Measurements from ENCODE around the gene ENTPD5. TPM values are rescaled to one million over a fixed set of nuclear protein-coding genes. Genes with fewer than 3 reads are reported as not detected.
"Not testable (repeated sequence)": the region's sequence is repeated elsewhere in the genome, so short reads cannot be mapped to it uniquely, and the experiment has no call there.

The ENTPD5 gene
- total RNA-seq, 1 donor from 2014 or later, result 15.5 TPM

GRCh38 chr14:73953731-73954130 lies 65.4 kb downstream of the ENTPD5 start:
- ATAC-seq (no peak), DNase-seq (ENCODE audit: low spot score) (no peak)
- intact Hi-C loops (cut with DNase I), result no loop called here

GRCh38 chr14:73949752-73950734 lies 69.0 kb downstream of the ENTPD5 start, which contains the start of the genes COQ6 and FAM161B:
Gene COQ6, plus strand, starts transcription at chr14:73950302. Its CDS starts 31 bp downstream, at chr14:73950333.
Gene FAM161B, minus strand, starts transcription at chr14:73950094. Its CDS starts 68 bp downstream, at chr14:73950026.
- DNase-seq (ENCODE audit: low spot score), result peak; percentile 93
- peak; percentile 99 for ATAC-seq
- intact Hi-C loops (cut with DNase I), result loop anchor here (10.0 kb wide), 1 partner anchor 225 kb away; no protein-coding TSS in a partner anchor

- ATAC-seq (no peak), DNase-seq (ENCODE audit: low spot score) (no peak)
- intact Hi-C loops (cut with DNase I), result loop anchor here (10.0 kb wide), 1 partner anchor 220 kb away; no protein-coding TSS in a partner anchor
Measured at GRCh38 chr14:73945159-73945670, 73.9 kb downstream of the ENTPD5 start.

- intact Hi-C loops (cut with DNase I), result loop anchor here (10.0 kb wide), 1 partner anchor 220 kb away; no protein-coding TSS in a partner anchor
- DNase-seq (ENCODE audit: low spot score) (no peak), ATAC-seq (no peak)
Measured at GRCh38 chr14:73944432-73945158, 74.5 kb downstream of the ENTPD5 start.

- peak; percentile 92 for ATAC-seq
- DNase-seq (ENCODE audit: low spot score), result no peak
- intact Hi-C loops (cut with DNase I), result loop anchor here (10.0 kb wide), 1 partner anchor 218 kb away; no protein-coding TSS in a partner anchor
Measured at GRCh38 chr14:73943083-73943482, 76.0 kb downstream of the ENTPD5 start.

GRCh38 chr14:73942180-73942579 lies 76.9 kb downstream of the ENTPD5 start:
- intact Hi-C loops (cut with DNase I), result loop anchor here (10.0 kb wide), 1 partner anchor 217 kb away; no protein-coding TSS in a partner anchor
- no peak for ATAC-seq
- DNase-seq (ENCODE audit: low spot score), result no peak

- ATAC-seq, result no peak
- intact Hi-C loops (cut with DNase I), result no loop called here
- no peak for DNase-seq (ENCODE audit: low spot score)
Measured at GRCh38 chr14:73937012-73937411, 82.1 kb downstream of the ENTPD5 start.

GRCh38 chr14:73936548-73936947 lies 82.5 kb downstream of the ENTPD5 start:
- intact Hi-C loops (cut with DNase I), result no loop called here
- DNase-seq (ENCODE audit: low spot score), result no peak
- ATAC-seq, result no peak

GRCh38 chr14:73935666-73936065 lies 83.4 kb downstream of the ENTPD5 start:
- intact Hi-C loops (cut with DNase I), result no loop called here
- no peak for ATAC-seq
- no peak for DNase-seq (ENCODE audit: low spot score)

GRCh38 chr14:73924337-73924736 lies 94.8 kb downstream of the ENTPD5 start:
- ATAC-seq, result no peak
- intact Hi-C loops (cut with DNase I), result no loop called here
- no peak for DNase-seq (ENCODE audit: low spot score)

- ATAC-seq; intact Hi-C loops (cut with DNase I); DNase-seq (ENCODE audit: low spot score): not testable (repeated sequence)
Measured at GRCh38 chr14:73919457-73919856, 99.6 kb downstream of the ENTPD5 start.

GRCh38 chr14:73916324-73916723 lies 102.8 kb downstream of the ENTPD5 start:
- DNase-seq (ENCODE audit: low spot score) (no peak), ATAC-seq (no peak)
- intact Hi-C loops (cut with DNase I), result no loop called here

GRCh38 chr14:73913256-73913655 lies 105.8 kb downstream of the ENTPD5 start:
- intact Hi-C loops (cut with DNase I), result no loop called here
- ATAC-seq, result no peak
- DNase-seq (ENCODE audit: low spot score), result no peak

GRCh38 chr14:73909681-73910080 lies 109.4 kb downstream of the ENTPD5 start:
- DNase-seq (ENCODE audit: low spot score) (no peak), ATAC-seq (no peak)
- intact Hi-C loops (cut with DNase I), result no loop called here

Other genes with a start within 250 kb of the ENTPD5 start
- gene PTGR2, start 167.5 kb downstream of the ENTPD5 start, total RNA-seq, result 17.1 TPM
- 46.6 TPM for gene ZNF410, start 132.4 kb downstream of the ENTPD5 start, total RNA-seq
- 12.1 TPM for gene FAM161B, start 69.2 kb downstream of the ENTPD5 start, total RNA-seq
- gene COQ6, start 69.0 kb downstream of the ENTPD5 start, total RNA-seq, result 23.4 TPM
- gene BBOF1, start 61 bp upstream of the ENTPD5 start, total RNA-seq, result 8.6 TPM
- 85.5 TPM for gene ALDH6A1, start 65.2 kb upstream of the ENTPD5 start, total RNA-seq
- 8.5 TPM for gene LIN52, start 65.7 kb upstream of the ENTPD5 start, total RNA-seq
- not detected for gene VSX2, start 220.2 kb upstream of the ENTPD5 start, total RNA-seq

All from sciatic nerve (tissue), 2 donors.